Sciatic nerve (tissue), 2 donors: ENCODE measurements around the gene PAXX. TPM values are rescaled to one million over a fixed set of nuclear protein-coding genes. Genes with fewer than 3 reads are reported as not detected.

ENCODE experiments used
- ATAC-seq: fragments of 200-7000 bp; cut with Tn5 transposase; one replicate; pipeline ENCODE4 v1.9.1; 2020; ENCODE audit warnings: mild to moderate bottlenecking, moderate library complexity
- DNase-seq: peaks from one replicate; pipeline ENCODE4 v3.0.0-alpha.2; 2020; ENCODE audit warnings: low spot score
- intact Hi-C: fragments of 100-400 bp; cut with DNase I; formaldehyde crosslinking; loops from one replicate; pipeline ENCODE4 v1.14.2; 2022
- total RNA-seq: library from RNA; stranded (reverse); fragmentation: NEBNext Ultra II Directional; extraction: Animal tissue kit (Norgen Biotek cat#: 25700); gene quantifications from one replicate; pipeline ENCODE4 v1.2.1, GENCODE V29; 2021
- donor health status: DM: no; HTN: no; CAD: no.
- donor health status: DM: no; HTN: no; CAD: no.

PAXX gene
- total RNA-seq, 1 donor from 2014 or later = 46.6 TPM

GRCh38 chr9:136978073-136978864 is 14.0 kb upstream of the PAXX start:
- DNase-seq (peak; percentile 93), ATAC-seq (peak; percentile 49)
- intact Hi-C loops = no loop called here

- peak; percentile 87 for DNase-seq
- no peak for ATAC-seq
- intact Hi-C loops = no loop called here
Observed at GRCh38 chr9:136978865-136979544, 13.2 kb upstream of the PAXX start.

GRCh38 chr9:136979769-136980587 is 12.2 kb upstream of the PAXX start:
- intact Hi-C loops = no loop called here
- DNase-seq (no peak), ATAC-seq (no peak)

- intact Hi-C loops = no loop called here
- no peak for DNase-seq
- no peak for ATAC-seq
Observed at GRCh38 chr9:136980669-136981478, 11.3 kb upstream of the PAXX start.

- DNase-seq = no peak
- intact Hi-C loops = no loop called here
- ATAC-seq = peak; percentile 2
Observed at GRCh38 chr9:136981588-136982231, 10.5 kb upstream of the PAXX start.

GRCh38 chr9:136982232-136983051 is 9.8 kb upstream of the PAXX start, which contains the start of gene LCNL1:
LCNL1 (plus strand) TSS chr9:136982993; CDS start chr9:136983587, 594 bp downstream.
- no peak for DNase-seq
- intact Hi-C loops = no loop called here
- ATAC-seq = peak; percentile 1

- intact Hi-C loops = no loop called here
- ATAC-seq = no peak
- DNase-seq = no peak
Observed at GRCh38 chr9:136983167-136983566, 9.1 kb upstream of the PAXX start.

GRCh38 chr9:136983656-136984314 is 8.4 kb upstream of the PAXX start:
- ATAC-seq (no peak), DNase-seq (no peak)

GRCh38 chr9:136984464-136985026 is 7.7 kb upstream of the PAXX start:
- DNase-seq (no peak), ATAC-seq (no peak)
- intact Hi-C loops = no loop called here

More at GRCh38 chr9:136983656-136984314, 8.4 kb upstream of the PAXX start:
- intact Hi-C loops = no loop called here

- no peak for ATAC-seq
- no peak for DNase-seq
- intact Hi-C loops = no loop called here
Observed at GRCh38 chr9:136985027-136985602, 7.1 kb upstream of the PAXX start.

GRCh38 chr9:136985853-136986252 is 6.4 kb upstream of the PAXX start:
- intact Hi-C loops = no loop called here
- ATAC-seq = no peak
- no peak for DNase-seq

GRCh38 chr9:136988872-136989271 is 3.4 kb upstream of the PAXX start:
- no peak for ATAC-seq
- DNase-seq = no peak
- intact Hi-C loops = no loop called here

- ATAC-seq (no peak), DNase-seq (no peak)
- intact Hi-C loops = no loop called here
Observed at GRCh38 chr9:136990242-136990911, 1.8 kb upstream of the PAXX start.

- no peak for ATAC-seq
- intact Hi-C loops = no loop called here
- no peak for DNase-seq
Observed at GRCh38 chr9:136992819-136993369, 672 bp downstream of the PAXX start.

GRCh38 chr9:136994180-136994887 is 2.1 kb downstream of the PAXX start:
- ATAC-seq (no peak), DNase-seq (no peak)
- intact Hi-C loops = no loop called here
